ENCODE results near the gene C2CD4A. TPM values are rescaled to one million over a fixed set of nuclear protein-coding genes. Genes with fewer than 3 reads are reported as not detected.

C2CD4A gene
- total RNA-seq, 6 experiments from 2014 or later: not detected

DNA sequence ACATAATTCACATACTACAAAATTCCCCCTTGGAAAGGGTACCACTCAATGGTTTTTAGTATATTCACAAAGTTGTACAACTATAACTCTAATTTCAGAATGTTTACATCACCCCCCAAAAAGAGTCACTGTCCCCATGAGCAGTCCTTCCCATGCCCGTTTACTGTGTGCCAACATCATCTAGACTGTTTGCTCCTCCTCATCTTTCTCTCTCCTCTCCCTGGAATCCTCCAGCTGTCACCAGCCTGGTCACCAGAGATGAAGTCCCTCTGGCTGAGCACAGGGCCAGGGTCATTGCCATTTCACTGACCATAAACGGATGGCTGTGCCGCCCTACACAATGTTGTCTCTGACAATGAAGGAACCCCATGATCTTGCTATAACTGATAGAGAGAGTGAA lies 53.1 kb downstream of the C2CD4A start:
- Mint-ChIP-seq H3K27ac (peak overlapping the region; percentile 93), H3K4me1 (ENCODE audit: low read depth) (peaks cover 26% of the 10 kb centered on the region), H3K27me3 (ENCODE audit: insufficient read depth) (no peaks in the 10 kb centered on the region), H3K9me3 (no peaks in the 10 kb centered on the region), H3K4me3 (peak overlapping the region; percentile 84; the same call in 1 of the 2 replicates), H3K36me3 (ENCODE audit: low read depth) (no peaks in the 10 kb centered on the region)
- TF ChIP-seq, protein P1, sequence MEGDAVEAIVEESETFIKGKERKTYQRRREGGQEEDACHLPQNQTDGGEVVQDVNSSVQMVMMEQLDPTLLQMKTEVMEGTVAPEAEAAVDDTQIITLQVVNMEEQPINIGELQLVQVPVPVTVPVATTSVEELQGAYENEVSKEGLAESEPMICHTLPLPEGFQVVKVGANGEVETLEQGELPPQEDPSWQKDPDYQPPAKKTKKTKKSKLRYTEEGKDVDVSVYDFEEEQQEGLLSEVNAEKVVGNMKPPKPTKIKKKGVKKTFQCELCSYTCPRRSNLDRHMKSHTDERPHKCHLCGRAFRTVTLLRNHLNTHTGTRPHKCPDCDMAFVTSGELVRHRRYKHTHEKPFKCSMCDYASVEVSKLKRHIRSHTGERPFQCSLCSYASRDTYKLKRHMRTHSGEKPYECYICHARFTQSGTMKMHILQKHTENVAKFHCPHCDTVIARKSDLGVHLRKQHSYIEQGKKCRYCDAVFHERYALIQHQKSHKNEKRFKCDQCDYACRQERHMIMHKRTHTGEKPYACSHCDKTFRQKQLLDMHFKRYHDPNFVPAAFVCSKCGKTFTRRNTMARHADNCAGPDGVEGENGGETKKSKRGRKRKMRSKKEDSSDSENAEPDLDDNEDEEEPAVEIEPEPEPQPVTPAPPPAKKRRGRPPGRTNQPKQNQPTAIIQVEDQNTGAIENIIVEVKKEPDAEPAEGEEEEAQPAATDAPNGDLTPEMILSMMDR (IDR thresholded peaks at IDR 0.05): no peak
- DNase-seq: no peak

Other genes with a start within 250 kb of the C2CD4A start
- gene VPS13C, start 6.5 kb upstream of the C2CD4A start, total RNA-seq (2021; fragmentation: NEBNext Ultra II Directional; extraction: Animal tissue kit (Norgen Biotek cat#: 25700)): 10 to 100 TPM; 21.0 to 29.8 (median 22.6) TPM
- gene C2CD4B, start 98.3 kb downstream of the C2CD4A start, total RNA-seq (2021; fragmentation: NEBNext Ultra II Directional; extraction: Animal tissue kit (Norgen Biotek cat#: 25700)): not detected